Astrocyte of the cerebellum (primary cell): ENCODE data around the gene SETD1B.

ENCODE experiments used
- DNase-seq: peaks from one replicate; pipeline ENCODE4 v3.0.0-alpha.2; 2011; ENCODE audit warnings: low read depth
- H3K4me3 ChIP-seq: 2 replicates; pipeline ENCODE4 v1.5.1; 2011; ENCODE audit warnings: mild to moderate bottlenecking, low read depth, low read length, moderate library complexity
- CTCF ChIP-seq: IDR thresholded peaks from 2 replicates; pipeline ENCODE4 v1.5.1; 2012; ENCODE audit warnings: low read length, low read depth, moderate library complexity, mild to moderate bottlenecking; ENCODE audit errors: missing control alignments
- in situ Hi-C: cut with HindIII; loops from 2 replicates; pipeline ENCODE4 v1.10.0; 2017; ENCODE audit warnings: low sequenced_read_pairs

SETD1B gene

GRCh38 chr12:121827351-121828099 is 23.7 kb downstream of the SETD1B start:
- no peak for DNase-seq
- no peak for TF ChIP-seq CTCF
- no peak overlapping the region for H3K4me3 ChIP-seq
- in situ Hi-C loops, result no loop called here

- in situ Hi-C loops, result no loop called here
- no peak overlapping the region for H3K4me3 ChIP-seq
- no peak for TF ChIP-seq CTCF
- no peak for DNase-seq
These were observed 24.5 kb downstream of the SETD1B start for GRCh38 chr12:121828306-121828705.

- TF ChIP-seq CTCF, result no peak
- H3K4me3 ChIP-seq, result no peak overlapping the region
- in situ Hi-C loops, result no loop called here
- DNase-seq, result no peak
These were observed 25.0 kb downstream of the SETD1B start for GRCh38 chr12:121828826-121829225.

- no peak for DNase-seq
- H3K4me3 ChIP-seq, result no peak overlapping the region
- in situ Hi-C loops, result no loop called here
- TF ChIP-seq CTCF, result no peak
These were observed 25.6 kb downstream of the SETD1B start for GRCh38 chr12:121829250-121829918.

GRCh38 chr12:121830134-121830533 is 26.3 kb downstream of the SETD1B start:
- no peak overlapping the region for H3K4me3 ChIP-seq
- TF ChIP-seq CTCF, result no peak
- no peak for DNase-seq
- in situ Hi-C loops, result no loop called here

GRCh38 chr12:121830588-121831265 is 26.9 kb downstream of the SETD1B start:
- in situ Hi-C loops, result no loop called here
- DNase-seq, result no peak
- no peak overlapping the region for H3K4me3 ChIP-seq
- no peak for TF ChIP-seq CTCF
